ENCODE measurements around the gene ADORA3.

DNA sequence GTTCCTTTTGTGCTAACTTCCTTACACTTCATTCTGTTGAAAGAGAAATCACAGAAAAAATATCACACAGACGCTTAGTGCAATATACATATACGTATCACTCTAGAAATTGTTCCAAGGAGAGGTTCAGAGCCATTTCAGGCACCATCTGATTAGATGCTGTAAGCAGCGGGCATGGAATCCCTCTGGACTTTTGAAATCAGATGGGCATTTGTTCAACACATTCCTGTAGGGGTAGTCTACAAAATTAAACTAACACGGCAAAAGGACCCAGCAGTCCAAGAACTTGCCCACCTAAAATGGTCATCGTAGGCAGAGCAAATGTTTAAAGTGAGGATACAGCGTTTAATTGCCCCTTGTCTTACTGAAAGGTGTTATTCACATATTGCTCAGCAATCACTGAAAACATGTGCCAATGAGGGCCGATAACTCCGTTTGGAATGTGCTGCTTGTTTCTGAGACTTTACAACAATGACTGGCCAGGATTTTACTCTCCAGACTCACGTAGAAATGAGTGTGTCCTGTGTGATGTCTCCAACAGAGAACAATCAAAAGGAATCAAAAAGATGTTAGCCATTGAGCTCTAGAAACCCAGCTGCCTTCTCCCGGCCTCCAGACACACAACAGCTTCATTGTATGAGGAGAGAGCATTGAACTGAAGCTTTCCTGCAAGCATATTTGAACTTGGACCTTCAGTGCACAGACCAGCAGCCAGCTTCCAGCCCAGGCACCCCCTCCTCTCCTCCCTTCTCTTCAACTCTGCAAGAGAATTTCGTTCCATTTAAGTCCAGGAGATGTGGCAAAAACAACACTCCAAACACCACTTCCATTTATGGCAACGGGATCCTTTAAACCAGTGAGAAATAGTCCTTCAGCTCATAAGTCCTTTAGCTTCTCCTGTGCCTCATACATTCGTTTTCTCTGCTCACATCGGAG is 32.1 kb upstream of the ADORA3 start:
- TF ChIP-seq, protein P1, sequence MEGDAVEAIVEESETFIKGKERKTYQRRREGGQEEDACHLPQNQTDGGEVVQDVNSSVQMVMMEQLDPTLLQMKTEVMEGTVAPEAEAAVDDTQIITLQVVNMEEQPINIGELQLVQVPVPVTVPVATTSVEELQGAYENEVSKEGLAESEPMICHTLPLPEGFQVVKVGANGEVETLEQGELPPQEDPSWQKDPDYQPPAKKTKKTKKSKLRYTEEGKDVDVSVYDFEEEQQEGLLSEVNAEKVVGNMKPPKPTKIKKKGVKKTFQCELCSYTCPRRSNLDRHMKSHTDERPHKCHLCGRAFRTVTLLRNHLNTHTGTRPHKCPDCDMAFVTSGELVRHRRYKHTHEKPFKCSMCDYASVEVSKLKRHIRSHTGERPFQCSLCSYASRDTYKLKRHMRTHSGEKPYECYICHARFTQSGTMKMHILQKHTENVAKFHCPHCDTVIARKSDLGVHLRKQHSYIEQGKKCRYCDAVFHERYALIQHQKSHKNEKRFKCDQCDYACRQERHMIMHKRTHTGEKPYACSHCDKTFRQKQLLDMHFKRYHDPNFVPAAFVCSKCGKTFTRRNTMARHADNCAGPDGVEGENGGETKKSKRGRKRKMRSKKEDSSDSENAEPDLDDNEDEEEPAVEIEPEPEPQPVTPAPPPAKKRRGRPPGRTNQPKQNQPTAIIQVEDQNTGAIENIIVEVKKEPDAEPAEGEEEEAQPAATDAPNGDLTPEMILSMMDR (conservative IDR thresholded peaks at IDR 0.05; ENCODE audit: low read length): no peak
- TF ChIP-seq EZH2phosphoT487 (IDR thresholded peaks at IDR 0.05; ENCODE audit: borderline replicate concordance, low read depth, low read length): no peak
